ENCODE results near the gene MUC20. TPM values are rescaled to one million over a fixed set of nuclear protein-coding genes. Genes with fewer than 3 reads are reported as not detected.

MUC20 gene
- total RNA-seq, 1 experiment from 2014 or later, result not detected

DNA sequence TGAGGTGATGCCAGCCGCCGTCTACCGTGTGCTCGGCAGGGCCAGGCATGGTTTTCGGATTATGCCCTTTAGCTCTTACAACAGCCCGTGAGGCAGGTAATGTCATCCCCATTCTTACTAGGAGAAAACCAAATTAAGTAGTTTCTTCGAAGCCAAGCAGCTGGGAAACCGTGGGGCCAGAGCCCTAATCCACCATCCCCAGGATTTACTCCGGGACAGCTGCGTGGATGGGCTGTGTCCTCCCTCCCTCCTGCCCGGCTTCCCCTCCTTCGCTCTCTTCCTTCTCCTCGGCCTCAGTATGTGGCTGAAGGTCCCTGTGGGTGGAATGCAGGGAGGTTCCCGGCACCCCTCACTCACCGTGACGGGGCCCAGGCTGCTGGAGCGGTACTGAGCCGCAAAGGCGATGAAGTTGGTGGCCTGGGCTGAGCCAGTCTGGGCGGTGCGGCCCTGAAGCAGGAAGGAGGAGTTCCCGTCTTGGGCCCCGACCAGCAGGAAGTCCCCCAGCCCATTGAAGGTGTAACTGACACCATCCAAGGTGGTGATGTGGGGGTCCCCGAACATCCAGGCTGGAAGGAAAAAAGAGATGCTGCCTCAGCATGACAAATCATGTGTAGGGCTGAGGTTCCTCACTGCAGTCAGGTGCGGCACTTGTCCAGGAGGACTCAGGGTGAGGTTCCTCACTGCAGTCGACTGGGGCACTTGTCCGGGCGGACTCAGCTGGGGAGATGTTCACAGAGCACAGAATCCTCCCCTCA is 42.5 kb downstream of the MUC20 start:
- Histone ChIP-seq H2BK15ac (ENCODE audit: low read depth, low read length) (no peak overlapping the region), H3T11ph (ENCODE audit: low read length) (no peak overlapping the region), H2BK12ac (ENCODE audit: insufficient read length, low read depth, low read length) (no peak overlapping the region), H3K4ac (ENCODE audit: low read depth, low read length) (no peak overlapping the region), H3K4me2 (ENCODE audit: insufficient read depth, insufficient read length, low read length) (no peak overlapping the region), H4K20me1 (ENCODE audit: control insufficient read depth, insufficient read depth, insufficient read length) (no peaks in the 10 kb centered on the region), H3K27me3 (ENCODE audit: insufficient read depth, low read length) (no peaks in the 10 kb centered on the region), H3K9ac (ENCODE audit: extremely low read depth, insufficient read length, low read length) (no peak overlapping the region), H3K14ac (ENCODE audit: insufficient read depth, low read length) (no peak overlapping the region), H3K23ac (ENCODE audit: insufficient read length, low read depth, low read length) (no peak overlapping the region), H2BK20ac (ENCODE audit: low read depth, low read length, poor library complexity, severe bottlenecking) (no peak overlapping the region), H4K5ac (ENCODE audit: insufficient read length, low read depth, low read length) (no peak overlapping the region), H3K4me1 (ENCODE audit: insufficient read depth, low read length) (no peaks in the 10 kb centered on the region), H4K8ac (replicated peaks; ENCODE audit: insufficient read length, low read depth, low read length) (no peak overlapping the region), H2BK5ac (ENCODE audit: insufficient read length, low read length) (no peak overlapping the region), H3K18ac (ENCODE audit: insufficient read length, low read depth, low read length) (no peak overlapping the region), H2AK5ac (ENCODE audit: insufficient read length, low read length) (no peak overlapping the region), H3K79me2 (ENCODE audit: insufficient read depth, low read length) (no peaks in the 10 kb centered on the region), H3K23me2 (ENCODE audit: insufficient read length, low read depth, low read length, poor library complexity, severe bottlenecking) (peaks cover 2% of the 10 kb centered on the region), H3K27ac (ENCODE audit: insufficient read length, low read depth, low read length) (no peak overlapping the region), H3K9me3 (ENCODE audit: control insufficient read depth, low read depth, low read length) (no peaks in the 10 kb centered on the region), H2BK120ac (ENCODE audit: low read depth, low read length, poor library complexity, severe bottlenecking) (no peak overlapping the region), H3K79me1 (ENCODE audit: insufficient read depth, low read depth, low read length, poor library complexity, severe bottlenecking) (no peaks in the 10 kb centered on the region), H2AFZ (ENCODE audit: low read length) (no peak overlapping the region), H3K56ac (ENCODE audit: insufficient read length, low read depth, low read length) (no peak overlapping the region), H4K91ac (ENCODE audit: insufficient read length, low read depth, low read length) (no peak overlapping the region)
- H3K4me1 Mint-ChIP-seq, result peaks cover 0 to 2% of the 10 kb centered on the region in 2 experiments; a peak in 1 of 4 replicates
- H3K27me3 Mint-ChIP-seq (ENCODE audit: low read depth), result peaks cover 5% of the 10 kb centered on the region
- TF ChIP-seq CTCF (conservative IDR thresholded peaks at IDR 0.05), result no peak
- no peak overlapping the region for H3K27ac Mint-ChIP-seq
- H3K36me3 Mint-ChIP-seq (ENCODE audit: insufficient read depth in 1 of 3, low read depth in 3 of 3), result peaks cover 0 to 5% (median 2%) of the 10 kb centered on the region in 3 experiments; a peak in 1 of 7 replicates
- no CpG with 5 or more reads among the region's 28 CpGs for WGBS (ENCODE audit: extremely low coverage, insufficient read length, low lambda C conversion rate)
- peaks cover 5 to 8% of the 10 kb centered on the region in 2 experiments; a peak in 4 of 5 replicates for H3K9me3 Mint-ChIP-seq
- no peak for DNase-seq
- H3K4me3 Mint-ChIP-seq, result no peak overlapping the region

All from H9 (cell line).